HFF-Myc (cell line): ENCODE measurements around the gene TMEM62.

Experiments
- DNase-seq: peaks from one replicate; pipeline ENCODE4 v3.0.0-alpha.2; 2011; ENCODE audit warnings: low read depth; ENCODE audit errors: extremely low read depth
- H3K4me3 ChIP-seq: replicated peaks from 2 replicates; pipeline ENCODE4 v1.5.1; 2011; ENCODE audit warnings: low read depth, mild to moderate bottlenecking, control low read depth, low read length
- TF ChIP-seq, protein P1 (sequence below): IDR thresholded peaks from 2 replicates; pipeline ENCODE4 v1.5.1; 2012; ENCODE audit warnings: mild to moderate bottlenecking, low read depth, low read length, control low read depth; ENCODE audit errors: missing control alignments

TMEM62 gene

DNA sequence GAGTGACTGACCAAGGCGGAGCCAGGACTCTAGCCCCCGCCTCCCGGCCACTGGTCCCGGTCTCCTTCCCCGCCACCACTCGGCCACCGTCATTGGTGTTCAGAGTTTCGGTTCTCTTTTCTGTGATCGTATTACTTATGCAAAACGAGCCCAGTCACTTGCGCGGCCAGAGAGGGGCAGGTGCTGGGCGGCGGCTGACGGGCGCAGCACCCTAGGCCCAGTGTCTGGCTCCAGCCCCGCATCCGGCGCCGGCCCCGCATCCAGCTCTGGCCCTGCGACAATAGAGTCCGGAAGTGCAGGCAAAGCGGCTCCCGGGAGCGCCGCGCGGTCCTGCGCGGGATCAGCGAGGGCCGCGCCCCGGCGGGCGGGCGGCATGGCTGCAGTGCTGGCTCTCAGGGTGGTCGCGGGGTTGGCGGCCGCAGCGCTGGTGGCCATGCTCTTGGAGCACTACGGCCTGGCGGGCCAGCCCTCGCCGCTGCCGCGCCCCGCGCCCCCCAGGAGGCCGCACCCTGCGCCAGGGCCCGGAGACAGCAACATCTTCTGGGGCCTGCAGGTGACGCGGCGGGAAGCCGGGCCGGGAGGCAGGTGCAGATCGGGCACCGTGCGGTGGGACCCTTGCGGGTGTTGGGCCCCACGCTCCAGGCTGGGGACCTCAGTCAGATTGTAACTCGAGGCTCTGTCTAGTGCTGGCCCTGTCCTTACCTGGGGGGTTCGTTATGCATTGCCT lies at the start of gene TMEM62:
Gene TMEM62 (plus strand): TSS at position 157 of the 727 bp plus-strand sequence. CDS start 217 bp downstream, at position 374.
- DNase-seq: peak; percentile 11
- H3K4me3 ChIP-seq: peak within 1 kb of the TSS; percentile 71
- TF ChIP-seq, protein P1, sequence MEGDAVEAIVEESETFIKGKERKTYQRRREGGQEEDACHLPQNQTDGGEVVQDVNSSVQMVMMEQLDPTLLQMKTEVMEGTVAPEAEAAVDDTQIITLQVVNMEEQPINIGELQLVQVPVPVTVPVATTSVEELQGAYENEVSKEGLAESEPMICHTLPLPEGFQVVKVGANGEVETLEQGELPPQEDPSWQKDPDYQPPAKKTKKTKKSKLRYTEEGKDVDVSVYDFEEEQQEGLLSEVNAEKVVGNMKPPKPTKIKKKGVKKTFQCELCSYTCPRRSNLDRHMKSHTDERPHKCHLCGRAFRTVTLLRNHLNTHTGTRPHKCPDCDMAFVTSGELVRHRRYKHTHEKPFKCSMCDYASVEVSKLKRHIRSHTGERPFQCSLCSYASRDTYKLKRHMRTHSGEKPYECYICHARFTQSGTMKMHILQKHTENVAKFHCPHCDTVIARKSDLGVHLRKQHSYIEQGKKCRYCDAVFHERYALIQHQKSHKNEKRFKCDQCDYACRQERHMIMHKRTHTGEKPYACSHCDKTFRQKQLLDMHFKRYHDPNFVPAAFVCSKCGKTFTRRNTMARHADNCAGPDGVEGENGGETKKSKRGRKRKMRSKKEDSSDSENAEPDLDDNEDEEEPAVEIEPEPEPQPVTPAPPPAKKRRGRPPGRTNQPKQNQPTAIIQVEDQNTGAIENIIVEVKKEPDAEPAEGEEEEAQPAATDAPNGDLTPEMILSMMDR: no peak

DNA sequence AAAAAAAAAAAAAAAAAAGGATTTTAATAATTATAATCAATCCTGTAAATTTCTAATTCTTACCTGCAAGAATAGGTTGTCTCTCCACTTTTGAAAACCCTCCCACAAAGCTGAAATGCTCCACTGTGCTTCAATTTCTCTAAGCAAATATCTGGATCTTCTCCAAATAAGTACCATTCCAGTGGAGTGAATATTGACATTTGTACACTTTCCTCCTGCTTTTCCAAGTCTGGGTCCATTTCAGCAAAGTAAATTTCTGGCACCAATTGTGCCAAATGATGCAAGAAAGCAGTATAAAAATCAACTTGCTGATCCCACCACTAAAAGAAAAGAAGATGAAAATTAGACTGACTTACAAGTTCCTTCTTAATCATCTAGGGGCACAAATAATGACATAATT lies 47.5 kb upstream of the TMEM62 start:
- no peak overlapping the region for H3K4me3 ChIP-seq
- TF ChIP-seq, protein P1: no peak
- DNase-seq: no peak

DNA sequence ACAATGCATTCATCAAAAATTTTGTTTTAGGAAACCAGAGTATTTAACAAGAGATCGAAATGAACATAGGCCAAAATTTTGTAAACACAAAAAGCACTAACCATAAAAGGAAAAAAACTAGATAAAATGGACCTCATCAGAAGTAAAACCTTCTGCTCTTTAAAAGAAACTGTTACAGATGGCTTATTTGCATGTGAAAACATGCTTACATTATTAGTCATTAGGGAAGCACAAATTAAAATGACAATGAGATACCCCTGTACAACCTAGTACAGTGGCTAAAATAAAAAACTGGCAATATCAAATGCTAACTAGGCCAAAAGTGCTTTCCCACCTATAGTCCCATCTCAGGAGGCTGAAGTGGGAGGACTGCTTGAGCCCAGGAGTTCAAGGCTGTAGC lies 46.8 kb upstream of the TMEM62 start:
- TF ChIP-seq, protein P1: no peak

DNA sequence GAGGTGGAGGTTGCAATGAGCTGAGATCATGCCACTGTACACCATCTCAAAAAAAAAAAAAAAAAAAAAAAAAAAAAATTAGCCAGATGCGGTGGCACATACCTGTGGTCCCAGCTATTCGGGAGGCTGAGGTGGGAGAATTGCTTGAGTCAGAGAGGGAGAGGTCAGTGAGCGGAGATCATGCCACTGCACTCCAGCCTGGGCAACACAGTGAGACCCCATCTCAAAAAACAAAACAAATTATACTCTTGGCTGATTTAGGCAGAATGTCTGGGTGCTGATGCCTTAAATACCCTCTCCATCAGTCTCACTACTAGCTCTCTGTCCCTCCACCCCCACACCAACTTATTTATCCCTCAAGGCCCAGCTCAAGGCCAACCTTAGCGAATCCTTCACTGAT lies 41.5 kb upstream of the TMEM62 start:
- TF ChIP-seq, protein P1: no peak
- no peak for DNase-seq
- H3K4me3 ChIP-seq: no peak overlapping the region

More for the DNA sequence above, 46.8 kb upstream of the TMEM62 start:
- DNase-seq: no peak
- H3K4me3 ChIP-seq: no peak overlapping the region

DNA sequence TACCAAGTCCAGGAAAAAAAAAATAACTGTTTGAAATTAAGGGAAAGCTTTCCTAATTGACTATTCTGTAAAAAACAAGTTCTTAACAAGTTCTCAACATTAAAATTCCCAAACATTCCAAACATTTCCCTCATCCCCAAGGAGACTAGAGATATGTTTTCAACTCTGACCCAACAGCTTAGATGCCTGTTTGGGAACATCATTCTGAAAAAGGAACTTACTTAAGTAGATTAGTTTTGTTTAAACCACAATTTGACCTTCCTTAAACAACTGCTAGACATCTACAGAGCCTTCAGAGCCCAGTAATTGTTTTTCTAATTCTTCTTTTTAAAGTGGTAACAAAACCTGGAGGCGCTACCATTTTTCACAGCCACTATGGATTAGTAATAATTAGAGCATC lies 40.4 kb upstream of the TMEM62 start:
- no peak for DNase-seq
- TF ChIP-seq, protein P1: no peak
- no peak overlapping the region for H3K4me3 ChIP-seq

DNA sequence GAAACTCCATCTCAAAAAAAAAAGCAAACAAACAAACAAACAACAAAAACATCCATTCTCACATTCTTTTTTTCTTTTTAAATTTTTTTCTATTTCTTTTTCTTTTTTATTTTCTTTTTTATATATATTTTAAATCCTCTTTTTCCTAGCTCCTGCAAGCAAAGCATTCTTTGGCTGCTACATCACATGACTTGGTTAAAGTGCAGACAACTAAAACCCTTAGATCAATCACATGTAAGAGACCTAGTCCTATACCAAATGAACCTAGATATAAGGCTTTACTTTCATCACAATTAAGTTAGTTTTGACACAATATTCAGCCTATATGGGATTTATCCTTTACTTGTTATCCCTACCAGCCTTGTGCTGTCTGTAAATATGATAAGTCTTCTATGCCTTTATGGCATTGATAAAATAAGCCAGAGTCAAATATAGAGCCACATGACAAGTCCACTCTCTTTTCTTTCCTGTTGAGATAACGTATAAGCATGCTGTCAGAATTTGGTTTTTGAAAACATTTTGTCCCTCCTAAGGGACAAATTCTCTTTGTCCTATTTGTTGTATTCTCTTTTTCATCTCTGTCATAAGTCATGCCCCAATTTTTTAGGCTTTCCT lies 38.9 kb upstream of the TMEM62 start:
- no peak for DNase-seq
- H3K4me3 ChIP-seq: no peak overlapping the region
- TF ChIP-seq, protein P1: no peak
